ENCODE measurements around the gene RALY. TPM values are rescaled to one million over a fixed set of nuclear protein-coding genes. Genes with fewer than 3 reads are reported as not detected.

RALY gene
- total RNA-seq, 1 experiment from 2014 or later = 298 TPM

DNA sequence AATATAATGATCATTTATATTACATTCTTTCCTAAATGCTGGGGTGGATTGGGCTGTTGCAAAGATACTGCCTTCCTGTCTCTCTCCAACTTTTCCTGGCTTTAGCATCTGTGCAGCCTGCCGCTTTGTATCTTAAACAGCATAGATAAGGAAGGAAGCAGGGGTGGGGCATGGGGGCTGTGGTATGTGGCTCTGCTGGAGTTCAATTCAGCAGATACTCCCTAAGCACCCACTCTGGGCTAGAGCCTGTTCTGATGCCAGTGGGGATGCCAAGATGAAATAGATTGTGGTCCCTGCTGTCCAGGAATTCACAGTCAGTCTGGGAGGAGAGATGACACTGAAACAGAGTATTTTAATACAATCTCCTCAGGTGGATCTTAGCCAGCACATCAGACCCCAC, 61.6 kb downstream of the RALY start:
- Histone ChIP-seq H3K27me3 (replicated peaks; ENCODE audit: control insufficient read depth, insufficient read depth, low read length) (no peaks in the 10 kb centered on the region), H3K4me3 (ENCODE audit: low read depth, low read length) (no peak overlapping the region), H3K4me1 (no peaks in the 10 kb centered on the region; the same call in 1 of the 2 replicates), H3K36me3 (ENCODE audit: control insufficient read depth, insufficient read depth, low read length) (peaks cover 1% of the 10 kb centered on the region; the same call in 1 of the 2 replicates), H3K9me3 (no peaks in the 10 kb centered on the region)
- intact Hi-C loops (cut with micrococcal nuclease; ENCODE audit: unreplicated experiment) = no loop called here
- BruUV-seq (replicated peaks) = no TSS peak
- no peaks in the 10 kb centered on the region for H3K9me3 Mint-ChIP-seq (ENCODE audit: unreplicated experiment)
- DNase-seq = peak in 1 of 2 experiments; percentile 43
- POLR2A ChIA-PET = no interaction called here
- TF ChIP-seq, protein P1, sequence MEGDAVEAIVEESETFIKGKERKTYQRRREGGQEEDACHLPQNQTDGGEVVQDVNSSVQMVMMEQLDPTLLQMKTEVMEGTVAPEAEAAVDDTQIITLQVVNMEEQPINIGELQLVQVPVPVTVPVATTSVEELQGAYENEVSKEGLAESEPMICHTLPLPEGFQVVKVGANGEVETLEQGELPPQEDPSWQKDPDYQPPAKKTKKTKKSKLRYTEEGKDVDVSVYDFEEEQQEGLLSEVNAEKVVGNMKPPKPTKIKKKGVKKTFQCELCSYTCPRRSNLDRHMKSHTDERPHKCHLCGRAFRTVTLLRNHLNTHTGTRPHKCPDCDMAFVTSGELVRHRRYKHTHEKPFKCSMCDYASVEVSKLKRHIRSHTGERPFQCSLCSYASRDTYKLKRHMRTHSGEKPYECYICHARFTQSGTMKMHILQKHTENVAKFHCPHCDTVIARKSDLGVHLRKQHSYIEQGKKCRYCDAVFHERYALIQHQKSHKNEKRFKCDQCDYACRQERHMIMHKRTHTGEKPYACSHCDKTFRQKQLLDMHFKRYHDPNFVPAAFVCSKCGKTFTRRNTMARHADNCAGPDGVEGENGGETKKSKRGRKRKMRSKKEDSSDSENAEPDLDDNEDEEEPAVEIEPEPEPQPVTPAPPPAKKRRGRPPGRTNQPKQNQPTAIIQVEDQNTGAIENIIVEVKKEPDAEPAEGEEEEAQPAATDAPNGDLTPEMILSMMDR (IDR thresholded peaks at IDR 0.05; ENCODE audit: insufficient read depth in 1 of 2, low read depth in 1 of 2, low read length in 1 of 2, severe bottlenecking in 1 of 2, unreplicated experiment in 1 of 2) = no peak
- H3K4me1 Mint-ChIP-seq (ENCODE audit: low read depth, unreplicated experiment) = peaks cover 7% of the 10 kb centered on the region
- H3K4me3 Mint-ChIP-seq (ENCODE audit: unreplicated experiment) = no peak overlapping the region
- peaks cover 12% of the 10 kb centered on the region for H3K36me3 Mint-ChIP-seq (ENCODE audit: insufficient read depth, unreplicated experiment)
- H3K27me3 Mint-ChIP-seq (ENCODE audit: insufficient read depth, unreplicated experiment) = no peaks in the 10 kb centered on the region
- CTCF ChIA-PET = no interaction called here
- H3K27ac Mint-ChIP-seq (ENCODE audit: unreplicated experiment) = no peak overlapping the region

DNA sequence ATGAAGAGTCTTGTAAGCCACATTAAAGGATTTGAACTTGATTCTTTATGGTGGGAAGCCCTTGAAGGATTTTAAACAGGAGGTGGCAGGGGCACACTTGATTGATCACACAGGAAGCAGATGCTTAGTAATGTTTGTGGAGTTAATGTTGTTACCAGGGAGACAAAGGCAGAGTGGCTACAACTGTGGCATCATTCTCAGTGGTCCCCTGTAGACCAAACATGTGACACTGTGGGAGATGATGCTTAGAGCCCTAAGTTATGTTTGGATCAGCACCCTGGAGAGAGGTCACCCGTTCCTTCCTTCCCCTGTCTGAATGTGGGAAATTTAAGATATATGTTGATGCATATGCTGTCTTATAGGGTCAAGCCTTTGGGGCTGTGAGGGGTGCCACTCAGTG, 65.1 kb downstream of the RALY start:
- H3K9me3 Mint-ChIP-seq (ENCODE audit: unreplicated experiment) = no peaks in the 10 kb centered on the region
- intact Hi-C loops (cut with micrococcal nuclease; ENCODE audit: unreplicated experiment) = no loop called here
- POLR2A ChIA-PET = no interaction called here
- no peaks in the 10 kb centered on the region for H3K27me3 Mint-ChIP-seq (ENCODE audit: insufficient read depth, unreplicated experiment)
- H3K36me3 ChIP-seq (ENCODE audit: control insufficient read depth, insufficient read depth, low read length) = peaks cover 2% of the 10 kb centered on the region; the same call in 1 of the 2 replicates
- no peaks in the 10 kb centered on the region for H3K9me3 ChIP-seq
- TF ChIP-seq, protein P1 (IDR thresholded peaks at IDR 0.05; ENCODE audit: insufficient read depth in 1 of 2, low read depth in 1 of 2, low read length in 1 of 2, severe bottlenecking in 1 of 2, unreplicated experiment in 1 of 2) = no peak
- no peaks in the 10 kb centered on the region; the same call in 1 of the 2 replicates for H3K4me1 ChIP-seq
- H3K4me1 Mint-ChIP-seq (ENCODE audit: low read depth, unreplicated experiment) = peaks cover 7% of the 10 kb centered on the region
- CTCF ChIA-PET = no interaction called here
- no peak overlapping the region for H3K4me3 ChIP-seq (ENCODE audit: low read depth, low read length)
- no TSS peak for BruUV-seq (replicated peaks)
- H3K36me3 Mint-ChIP-seq (ENCODE audit: insufficient read depth, unreplicated experiment) = peaks cover 6% of the 10 kb centered on the region
- no peak overlapping the region for H3K4me3 Mint-ChIP-seq (ENCODE audit: unreplicated experiment)
- DNase-seq = no peak
- H3K27me3 ChIP-seq (replicated peaks; ENCODE audit: control insufficient read depth, insufficient read depth, low read length) = no peaks in the 10 kb centered on the region
- no peak overlapping the region for H3K27ac Mint-ChIP-seq (ENCODE audit: unreplicated experiment)

DNA sequence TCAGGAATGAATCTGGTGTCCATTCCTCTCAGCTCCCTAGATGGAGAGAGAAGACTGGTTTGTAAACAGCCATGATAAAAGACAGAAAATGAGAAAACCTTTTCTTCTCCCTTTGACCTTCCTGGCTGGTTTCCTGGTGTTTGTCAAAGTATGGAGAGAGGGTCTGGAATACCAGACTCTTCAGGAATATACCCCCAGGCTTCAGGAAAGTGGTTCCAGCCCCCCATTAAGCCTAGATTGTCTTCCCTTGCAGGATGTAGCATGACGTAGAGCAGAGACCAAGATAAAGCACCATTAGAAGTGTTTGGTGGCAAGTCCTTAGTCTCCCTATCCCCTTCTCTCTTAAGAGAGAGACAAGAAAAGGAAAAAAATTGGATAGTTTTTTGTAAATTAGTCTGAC, 67.3 kb downstream of the RALY start:
- ChIA-PET CTCF (no interaction called here), POLR2A (no interaction called here)
- DNase-seq = no peak
- no peaks in the 10 kb centered on the region for H3K27me3 ChIP-seq (replicated peaks; ENCODE audit: control insufficient read depth, insufficient read depth, low read length)
- no peaks in the 10 kb centered on the region for H3K9me3 ChIP-seq
- H3K4me3 ChIP-seq (ENCODE audit: low read depth, low read length) = no peak overlapping the region
- H3K36me3 Mint-ChIP-seq (ENCODE audit: insufficient read depth, unreplicated experiment) = peaks cover 16% of the 10 kb centered on the region
- no TSS peak for BruUV-seq (replicated peaks)
- no peaks in the 10 kb centered on the region for H3K4me1 ChIP-seq
- H3K27me3 Mint-ChIP-seq (ENCODE audit: insufficient read depth, unreplicated experiment) = no peaks in the 10 kb centered on the region
- H3K9me3 Mint-ChIP-seq (ENCODE audit: unreplicated experiment) = no peaks in the 10 kb centered on the region
- intact Hi-C loops (cut with micrococcal nuclease; ENCODE audit: unreplicated experiment) = no loop called here
- peaks cover 2% of the 10 kb centered on the region; the same call in 1 of the 2 replicates for H3K36me3 ChIP-seq (ENCODE audit: control insufficient read depth, insufficient read depth, low read length)
- H3K27ac Mint-ChIP-seq (ENCODE audit: unreplicated experiment) = no peak overlapping the region
- TF ChIP-seq, protein P1 (IDR thresholded peaks at IDR 0.05; ENCODE audit: insufficient read depth in 1 of 2, low read depth in 1 of 2, low read length in 1 of 2, severe bottlenecking in 1 of 2, unreplicated experiment in 1 of 2) = no peak
- no peaks in the 10 kb centered on the region for H3K4me1 Mint-ChIP-seq (ENCODE audit: low read depth, unreplicated experiment)
- no peak overlapping the region for H3K4me3 Mint-ChIP-seq (ENCODE audit: unreplicated experiment)

All from Caco-2 (cell line).